Spinal cord (tissue), 4 donors: ENCODE data around the gene EHMT1. TPM values are rescaled to one million over a fixed set of nuclear protein-coding genes. Genes with fewer than 3 reads are reported as not detected.

ENCODE experiments used
- polyA plus RNA-seq, 2 donors: library from polyadenylated mRNA; unstranded; fragments of 120-200 nt; gene quantifications; one replicate each; pipeline ENCODE4 v1.2.1, GENCODE V29; 2013; ENCODE audit not compliant: insufficient read length in 2 of 2
- small RNA-seq: library from RNA; depleted of rRNA; stranded (forward); fragments of <200 nt; gene quantifications from one replicate; pipeline ENCODE3, GENCODE V24; 2014; ENCODE audit warnings: low replicate concordance
- total RNA-seq, 2 donors: library from RNA; depleted of rRNA in 1 of 2; stranded (reverse); fragments of 120-200 nt in 1 of 2; fragments of >200 nt in 1 of 2; gene quantifications; one replicate each; pipeline versions ENCODE4 v1.2.3 to v1.2.4, GENCODE V29; 2013 to 2014

Gene EHMT1
- total and polyA plus RNA-seq, 4 donors: 35.8 to 86.2 (median 57.1) TPM

Small RNA genes lying within 50 kb of the gene (small RNA-seq; reads per million reads assigned to genes)
- gene MIR602 (not detected), gene RF00017 (not detected)

Other genes starting within 250 kb of the EHMT1 start
- 10 to 100 TPM in 1 of 2 donors, 1 to 10 TPM in 1; 9.4 to 21.7 TPM for gene EXD3, start 195.8 kb upstream of the EHMT1 start, total RNA-seq
- gene EXD3, start 195.8 kb upstream of the EHMT1 start, polyA plus RNA-seq: 10 to 100 TPM; 33.5 to 43.5 TPM
- 1 to 10 TPM; 1.4 to 7.1 TPM for gene NOXA1, start 195.6 kb upstream of the EHMT1 start, total RNA-seq
- 10 to 100 TPM; 14.2 to 14.6 TPM for gene NOXA1, start 195.6 kb upstream of the EHMT1 start, polyA plus RNA-seq
- gene ENTPD8, start 177.6 kb upstream of the EHMT1 start, total RNA-seq: under 1 TPM in 1 of 2 donors, not detected in 1; 0.39 TPM
- gene ENTPD8, start 177.6 kb upstream of the EHMT1 start, polyA plus RNA-seq: 1 to 10 TPM in 1 of 2 donors, under 1 TPM in 1; 0.90 to 1.1 TPM
- gene NSMF, start 159.7 kb upstream of the EHMT1 start, total RNA-seq: 100 to 1,000 TPM in 1 of 2 donors, 10 to 100 TPM in 1; 29.7 to 103 TPM
- 100 to 1,000 TPM; 304 to 369 TPM for gene NSMF, start 159.7 kb upstream of the EHMT1 start, polyA plus RNA-seq
- 1 to 10 TPM in 1 of 2 donors, under 1 TPM in 1; 0.89 to 2.2 TPM for gene PNPLA7, start 68.6 kb upstream of the EHMT1 start, total RNA-seq
- gene PNPLA7, start 68.6 kb upstream of the EHMT1 start, polyA plus RNA-seq: 1 to 10 TPM; 6.5 to 6.6 TPM
- gene MRPL41, start 67.1 kb upstream of the EHMT1 start, total RNA-seq: 10 to 100 TPM; 21.5 to 45.1 TPM
- gene MRPL41, start 67.1 kb upstream of the EHMT1 start, polyA plus RNA-seq: 10 to 100 TPM; 52.2 to 64.0 TPM
- gene DPH7, start 40.1 kb upstream of the EHMT1 start, total RNA-seq: 10 to 100 TPM; 21.7 to 43.2 TPM
- 10 to 100 TPM; 47.6 to 82.1 TPM for gene DPH7, start 40.1 kb upstream of the EHMT1 start, polyA plus RNA-seq
- 10 to 100 TPM; 10.2 to 28.5 TPM for gene ZMYND19, start 28.5 kb upstream of the EHMT1 start, total RNA-seq
- 10 to 100 TPM; 39.9 to 41.8 TPM for gene ZMYND19, start 28.5 kb upstream of the EHMT1 start, polyA plus RNA-seq
- 10 to 100 TPM; 12.7 to 31.0 TPM for gene ARRDC1, start 13.3 kb upstream of the EHMT1 start, total RNA-seq
- gene ARRDC1, start 13.3 kb upstream of the EHMT1 start, polyA plus RNA-seq: 10 to 100 TPM; 43.8 to 54.3 TPM